SIG-M5 (cell line): Measurements from ENCODE around the gene MGAT1.
"Not testable (repeated sequence)": the region's sequence is repeated elsewhere in the genome, so short reads cannot be mapped to it uniquely, and the experiment has no call there.

Experiments used
- DNase-seq: peaks from one replicate; lab custom pipeline; 2025; lab: John Stamatoyannopoulos, UW

The MGAT1 gene

GRCh38 chr5:180802325-180803180 is at the start of gene MGAT1:
MGAT1 (minus strand) TSS chr5:180802806; CDS start chr5:180792971, 9,835 bp downstream.
- no peak for DNase-seq

DNA sequence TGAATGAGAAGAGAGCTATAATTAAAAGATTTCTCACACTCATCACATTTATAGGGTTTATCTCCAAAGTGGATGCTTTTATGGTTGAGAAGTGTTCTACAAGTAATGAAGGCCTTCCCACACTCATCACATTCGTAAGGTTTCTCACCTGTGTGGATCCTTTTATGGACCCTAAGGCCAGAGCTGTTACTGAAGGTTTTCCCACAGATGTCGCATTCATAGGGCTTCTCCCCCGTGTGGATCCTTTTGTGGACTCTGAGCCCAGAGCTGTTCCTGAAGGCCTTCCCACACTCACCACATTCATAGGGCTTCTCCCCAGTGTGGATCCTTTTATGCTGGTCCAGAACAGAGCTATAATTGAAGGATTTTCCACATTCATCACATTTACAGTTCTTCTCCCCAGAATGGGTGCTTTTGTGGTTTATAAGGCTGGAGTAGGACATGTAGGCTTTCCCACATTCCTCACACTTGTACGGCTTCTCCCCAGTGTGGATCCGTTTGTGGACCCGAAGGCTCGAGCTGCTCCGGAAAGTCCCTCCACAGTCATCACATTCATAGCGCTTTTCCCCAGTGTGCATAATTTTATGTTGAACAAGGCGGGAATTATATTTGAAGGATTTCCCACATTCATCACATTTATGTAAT is 48.0 kb upstream of the MGAT1 start:
- no peak for DNase-seq

- DNase-seq: no peak
These were observed 47.2 kb upstream of the MGAT1 start for GRCh38 chr5:180849827-180850226.

DNA sequence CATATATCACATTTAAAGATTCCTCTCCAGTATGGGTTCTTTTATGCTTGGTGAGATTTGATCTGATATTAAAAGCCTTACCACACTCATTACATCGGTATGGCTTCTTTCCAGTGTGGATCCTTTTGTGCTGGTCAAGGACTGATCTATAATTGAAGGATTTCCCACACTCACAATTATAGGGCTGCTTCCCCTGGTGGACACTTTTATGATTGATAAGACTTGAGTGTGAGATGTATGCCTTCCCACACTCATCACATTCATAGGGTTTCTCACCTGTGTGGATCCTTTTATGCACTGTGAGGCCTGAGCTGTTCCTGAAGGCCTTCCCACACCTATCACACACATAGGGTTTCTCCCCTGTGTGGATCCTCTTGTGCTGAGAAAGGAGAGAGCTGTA is 46.3 kb upstream of the MGAT1 start:
- DNase-seq: no peak

- no peak for DNase-seq
These were observed 45.7 kb upstream of the MGAT1 start for GRCh38 chr5:180848265-180848664.

DNA sequence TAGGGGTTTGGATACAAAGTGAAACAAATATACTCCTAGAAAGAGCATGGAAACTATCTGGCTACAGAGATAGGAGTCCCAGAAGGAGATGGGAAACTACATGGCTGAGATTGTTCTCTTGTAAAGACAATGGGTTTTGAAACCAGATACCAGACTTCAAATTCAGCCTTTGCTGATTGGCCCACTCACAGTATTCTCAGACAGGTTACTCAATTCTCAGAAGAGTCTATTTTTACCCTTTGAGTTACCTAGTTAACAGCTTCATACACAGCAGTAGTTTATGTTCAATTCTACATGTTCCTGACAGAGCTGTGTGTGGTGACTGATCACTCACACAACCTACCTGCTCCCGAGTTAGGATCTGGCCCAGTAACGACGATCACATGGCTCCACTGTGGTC is 44.4 kb upstream of the MGAT1 start:
- no peak for DNase-seq

- DNase-seq: no peak
These were observed 42.3 kb upstream of the MGAT1 start for GRCh38 chr5:180844858-180845257.

DNA sequence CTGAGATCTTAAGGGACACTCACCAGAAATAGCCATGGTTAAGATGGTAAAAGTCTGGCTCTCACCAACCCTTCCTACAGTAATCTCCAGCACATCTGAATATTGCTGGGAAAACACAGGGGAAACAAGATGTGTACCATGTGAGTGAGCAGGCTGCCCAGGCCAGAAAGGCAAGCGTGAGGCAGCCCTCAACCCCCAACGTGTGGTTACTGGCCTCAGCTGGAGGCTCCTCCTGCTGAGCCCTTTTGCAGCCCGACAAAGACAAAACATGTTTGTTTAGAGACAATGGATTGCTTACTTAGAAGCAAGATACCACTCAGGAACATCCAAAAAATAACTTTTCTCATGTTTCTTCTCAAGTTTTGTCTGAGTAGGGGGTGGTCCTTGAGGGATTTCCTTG is 41.8 kb upstream of the MGAT1 start:
- DNase-seq: no peak

DNA sequence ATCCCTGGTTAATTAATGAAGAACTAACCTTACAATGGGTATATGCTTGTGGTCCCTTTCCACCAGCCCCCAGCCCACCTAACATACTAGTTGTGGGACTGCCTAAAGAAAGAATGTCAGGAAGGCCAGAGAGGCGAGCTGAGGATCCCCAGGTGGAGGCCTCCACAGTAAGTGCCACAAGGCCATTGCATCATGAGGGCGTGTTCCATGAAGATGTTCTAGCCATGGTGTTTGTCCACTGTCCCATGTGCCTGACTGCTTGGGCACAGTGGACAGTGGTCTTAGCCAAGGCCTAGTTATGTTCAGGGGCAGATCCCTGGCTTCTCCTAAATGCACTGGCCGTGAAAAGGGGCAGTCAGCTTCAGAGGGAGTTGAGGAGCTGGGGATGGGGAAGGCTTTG is 37.3 kb upstream of the MGAT1 start:
- DNase-seq: no peak

DNA sequence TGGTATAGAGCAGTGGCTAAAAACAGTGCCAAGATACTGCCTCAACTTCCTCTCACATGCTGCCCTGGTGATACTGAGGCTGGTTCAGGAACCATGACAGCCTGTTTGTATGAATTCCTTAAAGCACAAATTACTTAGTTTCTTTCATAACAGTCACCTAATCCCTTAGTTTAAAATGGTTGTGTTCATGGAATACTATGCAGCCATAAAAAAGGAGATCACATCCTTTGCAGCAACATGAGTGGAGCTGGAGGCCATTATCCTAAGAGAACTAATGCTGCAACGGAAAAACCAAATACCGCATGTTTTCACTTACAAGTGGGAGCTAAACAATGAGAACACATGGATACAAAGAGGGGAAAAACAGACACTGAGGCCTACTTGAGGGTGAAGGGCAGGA is 36.6 kb upstream of the MGAT1 start:
- DNase-seq: no peak

DNA sequence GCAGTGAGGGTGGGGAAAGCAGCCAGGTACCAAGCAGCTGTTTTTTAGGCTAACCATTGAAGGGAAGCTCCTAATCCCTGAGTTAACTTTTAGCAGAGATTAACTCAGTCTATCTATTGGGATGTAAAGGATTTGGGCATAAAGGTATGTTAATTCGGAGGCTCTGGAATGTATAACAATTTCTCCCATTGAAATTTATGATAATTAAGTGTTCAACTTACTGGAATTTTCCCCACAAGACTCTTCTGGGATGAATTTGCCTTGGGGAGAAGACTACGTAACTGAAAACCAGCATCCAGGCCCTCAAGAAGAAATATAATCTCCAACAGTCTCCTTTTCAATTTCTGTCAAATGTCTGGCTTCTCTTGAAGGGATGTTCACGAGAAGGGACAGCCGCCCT is 34.9 kb upstream of the MGAT1 start:
- DNase-seq: no peak

DNA sequence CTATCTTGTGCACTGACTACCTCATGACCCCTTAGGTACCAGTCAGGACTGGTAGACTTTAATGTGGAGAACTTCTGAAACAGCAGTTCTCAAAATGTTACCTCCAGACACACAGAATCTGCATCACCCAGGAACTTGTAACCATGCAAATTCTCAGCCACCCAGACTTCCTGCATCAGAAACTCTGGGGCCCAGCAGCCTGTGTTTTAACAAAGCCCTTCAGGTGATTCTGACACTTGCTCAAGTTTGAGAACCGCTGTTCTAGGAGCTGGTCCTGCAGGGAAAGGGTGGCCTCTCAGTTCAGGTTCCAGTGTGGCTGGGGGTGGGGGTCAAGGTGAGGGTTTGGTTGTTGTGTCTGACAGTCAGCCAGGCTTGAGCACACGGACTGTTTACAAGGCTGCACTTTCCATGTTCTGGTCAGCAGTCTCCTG is 30.0 kb upstream of the MGAT1 start:
- no peak for DNase-seq

- no peak for DNase-seq
These were observed 28.8 kb upstream of the MGAT1 start for GRCh38 chr5:180831139-180832093.

GRCh38 chr5:180830253-180831138 is 27.9 kb upstream of the MGAT1 start:
- DNase-seq: no peak

DNA sequence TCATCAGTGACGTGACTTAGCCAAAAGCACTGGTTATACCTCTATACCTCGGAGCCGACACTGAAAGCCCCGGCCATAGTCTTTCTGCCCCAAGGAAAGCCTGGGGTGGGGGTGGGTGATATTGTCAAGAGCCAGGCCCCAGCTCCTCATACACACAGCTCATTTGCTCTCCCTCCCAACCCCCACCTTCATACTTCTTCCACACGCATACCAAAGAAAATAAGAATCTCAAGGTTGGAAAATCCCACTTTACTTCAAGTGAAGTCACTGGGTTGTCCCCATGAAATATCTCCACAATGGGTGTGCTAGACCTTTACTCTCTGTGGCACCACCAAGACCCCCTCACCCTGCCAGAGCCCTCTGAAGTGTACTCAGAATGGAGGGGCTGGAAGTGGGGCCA is 27.1 kb upstream of the MGAT1 start:
- no peak for DNase-seq

DNA sequence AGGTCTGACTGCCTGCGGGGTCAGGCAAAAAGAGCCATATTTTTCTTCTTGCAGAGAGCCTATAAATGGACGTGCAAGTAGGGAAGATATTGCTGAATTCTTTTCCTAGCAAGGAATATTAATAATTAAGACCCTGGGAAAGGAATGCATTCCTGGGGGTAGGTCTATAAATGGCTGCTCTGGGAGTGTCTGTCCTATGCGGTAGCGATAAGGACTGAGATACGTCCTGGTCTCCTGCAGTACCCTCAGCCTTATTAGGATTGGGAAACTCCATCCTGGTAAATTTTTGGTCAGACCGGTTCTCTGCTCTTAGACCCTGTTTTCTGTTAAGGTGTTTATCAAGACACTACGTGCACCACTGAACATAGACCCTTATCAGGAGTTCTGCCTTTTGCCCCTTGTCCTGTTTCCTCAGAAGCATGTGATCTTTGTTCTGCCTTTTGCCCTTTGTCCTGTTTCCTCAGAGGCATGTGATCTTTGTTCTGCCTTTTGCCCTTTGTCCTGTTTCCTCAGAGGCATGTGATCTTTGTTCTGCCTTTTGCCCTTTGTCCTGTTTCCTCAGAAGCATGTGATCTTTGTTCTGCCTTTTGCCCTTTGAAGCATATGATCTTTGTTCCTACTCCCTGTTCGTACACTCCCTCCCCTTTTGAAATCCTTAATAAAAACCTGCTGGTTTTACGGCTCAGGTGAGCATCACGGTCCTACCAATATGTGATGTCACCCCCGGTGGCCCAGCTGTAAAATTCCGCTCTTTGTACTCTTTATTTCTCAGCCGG is 26.3 kb upstream of the MGAT1 start:
- not testable (repeated sequence) for DNase-seq

- not testable (repeated sequence) for DNase-seq
These were observed 24.8 kb upstream of the MGAT1 start for GRCh38 chr5:180827374-180827773.

GRCh38 chr5:180825768-180826525 is 23.3 kb upstream of the MGAT1 start:
- DNase-seq: no peak

DNA sequence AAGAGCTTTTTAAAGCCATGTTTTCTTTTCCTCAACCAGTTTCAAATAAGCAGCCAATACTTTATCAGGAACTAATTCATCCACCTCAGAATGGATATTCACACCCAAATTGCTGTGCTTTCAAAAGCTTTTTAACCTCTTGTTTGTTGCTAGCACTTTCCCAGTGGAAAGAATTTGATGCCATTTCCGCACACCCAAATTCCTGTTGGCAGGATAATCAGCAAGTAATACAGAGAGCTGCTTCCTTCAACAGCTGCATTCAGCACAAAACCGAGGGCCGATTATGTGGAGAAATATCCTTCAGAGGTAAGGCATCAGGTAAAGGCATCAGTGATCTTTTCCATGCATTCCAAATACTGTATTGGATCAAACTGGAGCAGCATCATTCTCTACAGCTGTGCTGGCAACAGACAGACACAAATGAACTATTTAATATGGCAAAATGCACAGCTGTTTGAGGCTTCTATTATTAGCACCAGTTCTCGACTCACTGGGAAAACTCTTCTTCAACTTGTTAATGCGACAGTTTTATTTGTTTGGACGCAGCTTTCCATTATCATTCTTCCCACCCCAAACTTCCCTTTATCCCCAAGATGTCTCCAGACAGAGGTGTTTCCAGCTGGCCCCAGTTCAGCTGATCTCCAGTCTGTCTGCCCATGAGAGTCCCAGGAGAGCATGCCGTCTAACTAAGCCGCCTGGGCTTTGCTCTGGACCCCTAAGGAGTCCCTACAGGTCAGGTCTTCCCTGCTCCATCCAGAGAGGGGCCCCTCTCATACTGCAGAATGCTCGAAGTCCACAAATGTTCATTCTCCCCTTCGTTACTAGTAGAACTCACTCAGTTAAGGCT is 22.2 kb upstream of the MGAT1 start:
- no peak for DNase-seq
